HG02885 (cell line): Measurements from ENCODE around the gene BACH1.
A peak's percentile ranks its signal among the peaks of the same experiment; 100 is the strongest.

Source experiments
- ATAC-seq: cut with Tn5 transposase; IDR thresholded peaks from one replicate; pipeline ENCODE4 v1.9.1; 2021; ENCODE audit warnings: mild to moderate bottlenecking; ENCODE audit not compliant: unreplicated experiment, poor library complexity

The BACH1 gene

GRCh38 chr21:29372063-29372802 lies 73.5 kb downstream of the BACH1 start:
- ATAC-seq, result peak; percentile 89

GRCh38 chr21:29374481-29374880 lies 75.8 kb downstream of the BACH1 start:
- no peak for ATAC-seq

- peak; percentile 73 for ATAC-seq
Measured at GRCh38 chr21:29376556-29376955, 77.8 kb downstream of the BACH1 start.

GRCh38 chr21:29377266-29377665 lies 78.5 kb downstream of the BACH1 start:
- no peak for ATAC-seq

- no peak for ATAC-seq
Measured at GRCh38 chr21:29378832-29379231, 80.1 kb downstream of the BACH1 start.

GRCh38 chr21:29379517-29380054 lies 80.9 kb downstream of the BACH1 start:
- no peak for ATAC-seq

- no peak for ATAC-seq
Measured at GRCh38 chr21:29382030-29382654, 83.4 kb downstream of the BACH1 start.

GRCh38 chr21:29384683-29385359 lies 86.1 kb downstream of the BACH1 start:
- ATAC-seq, result no peak

GRCh38 chr21:29385934-29386520 lies 87.3 kb downstream of the BACH1 start:
- no peak for ATAC-seq

GRCh38 chr21:29386803-29387202 lies 88.1 kb downstream of the BACH1 start:
- ATAC-seq, result no peak

GRCh38 chr21:29387598-29387997 lies 88.9 kb downstream of the BACH1 start:
- ATAC-seq, result no peak

- ATAC-seq, result no peak
Measured at GRCh38 chr21:29389136-29389535, 90.4 kb downstream of the BACH1 start.

GRCh38 chr21:29390778-29391177 lies 92.1 kb downstream of the BACH1 start:
- no peak for ATAC-seq

- ATAC-seq, result no peak
Measured at GRCh38 chr21:29394051-29394450, 95.3 kb downstream of the BACH1 start.
